Measurements from ENCODE around the gene KCNE1.

Gene KCNE1

GRCh38 chr21:34513129-34513675, 1.2 kb upstream of the KCNE1 start:
- DNase-seq (ENCODE audit: low read depth) = peak; percentile 68
- no peak for TF ChIP-seq CTCF (IDR thresholded peaks at IDR 0.05; ENCODE audit: low read length, missing control alignments)
- no peak overlapping the region for H3K4me3 ChIP-seq (replicated peaks; ENCODE audit: low read depth, low read length)

GRCh38 chr21:34511181-34511580, 829 bp downstream of the KCNE1 start:
- no peak for TF ChIP-seq CTCF (IDR thresholded peaks at IDR 0.05; ENCODE audit: low read length, missing control alignments)
- DNase-seq (ENCODE audit: low read depth) = no peak
- no peak overlapping the region for H3K4me3 ChIP-seq (replicated peaks; ENCODE audit: low read depth, low read length)

- TF ChIP-seq CTCF (IDR thresholded peaks at IDR 0.05; ENCODE audit: low read length, missing control alignments) = peak; percentile 80
- no peak overlapping the region for H3K4me3 ChIP-seq (replicated peaks; ENCODE audit: low read depth, low read length)
- peak; percentile 81 for DNase-seq (ENCODE audit: low read depth)
Measured at GRCh38 chr21:34510148-34511142, 1.6 kb downstream of the KCNE1 start.

- peak; percentile 12 for TF ChIP-seq CTCF (IDR thresholded peaks at IDR 0.05; ENCODE audit: low read length, missing control alignments)
- no peak for DNase-seq (ENCODE audit: low read depth)
- H3K4me3 ChIP-seq (replicated peaks; ENCODE audit: low read depth, low read length) = no peak overlapping the region
Measured at GRCh38 chr21:34509151-34509550, 2.9 kb downstream of the KCNE1 start.

GRCh38 chr21:34504595-34504994, 7.4 kb downstream of the KCNE1 start:
- TF ChIP-seq CTCF (IDR thresholded peaks at IDR 0.05; ENCODE audit: low read length, missing control alignments) = no peak
- no peak overlapping the region for H3K4me3 ChIP-seq (replicated peaks; ENCODE audit: low read depth, low read length)
- DNase-seq (ENCODE audit: low read depth) = no peak

- DNase-seq (ENCODE audit: low read depth) = no peak
- TF ChIP-seq CTCF (IDR thresholded peaks at IDR 0.05; ENCODE audit: low read length, missing control alignments) = no peak
- H3K4me3 ChIP-seq (replicated peaks; ENCODE audit: low read depth, low read length) = no peak overlapping the region
Measured at GRCh38 chr21:34502480-34503106, 9.4 kb downstream of the KCNE1 start.
